Stimulated activated CD8-positive, alpha-beta memory T cell treated with anti-CD3 and anti-CD28 coated beads, Interleukin-15, amount 100 ng/mL, for 1 hour (primary cell): Measurements from ENCODE around the gene ECPAS.
"Not testable (repeated sequence)": the region's sequence is repeated elsewhere in the genome, so short reads cannot be mapped to it uniquely, and the experiment has no call there.

Experiments
- DNase-seq: peaks from one replicate; pipeline ENCODE4 v3.0.0-alpha.2; 2020; ENCODE audit warnings: low read depth

The ECPAS gene

DNA sequence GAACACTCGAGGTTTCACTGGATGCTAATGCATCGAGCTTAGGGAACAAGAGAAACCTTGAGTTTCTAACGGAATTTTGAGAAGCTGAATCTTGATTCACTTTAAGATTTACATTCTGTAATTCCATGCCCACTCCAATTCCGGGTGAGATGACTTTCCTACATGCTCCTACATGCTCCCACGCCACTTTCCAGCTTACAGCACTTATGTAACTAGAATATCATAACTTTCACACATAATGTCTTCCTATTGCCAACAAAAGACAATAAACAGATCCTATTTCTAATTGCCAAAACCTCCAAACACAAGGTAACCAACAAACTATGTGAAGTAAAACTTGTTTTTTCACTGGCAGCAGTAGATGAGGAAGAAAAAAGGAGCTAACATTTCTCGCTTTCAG is 72.9 kb downstream of the ECPAS start:
- no peak for DNase-seq

DNA sequence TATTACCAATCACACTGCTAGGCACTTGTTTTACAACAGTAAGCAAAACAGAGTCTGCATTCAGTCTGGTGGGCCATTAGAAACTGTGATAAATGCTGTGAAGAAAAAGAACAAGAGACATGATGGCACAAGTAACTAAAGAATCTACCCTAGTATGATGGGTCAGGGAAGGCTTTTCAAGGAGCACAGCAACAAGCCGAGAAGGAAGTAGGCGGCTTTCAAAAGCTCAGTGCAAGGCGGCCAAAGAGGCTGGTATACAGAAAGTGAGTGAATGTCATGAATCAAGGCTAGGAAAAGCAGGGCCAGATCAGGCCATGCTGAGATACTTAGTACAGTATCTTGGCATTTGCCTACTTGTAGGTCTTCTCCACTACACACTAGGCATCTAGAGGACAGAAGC is 76.4 kb downstream of the ECPAS start:
- no peak for DNase-seq

DNA sequence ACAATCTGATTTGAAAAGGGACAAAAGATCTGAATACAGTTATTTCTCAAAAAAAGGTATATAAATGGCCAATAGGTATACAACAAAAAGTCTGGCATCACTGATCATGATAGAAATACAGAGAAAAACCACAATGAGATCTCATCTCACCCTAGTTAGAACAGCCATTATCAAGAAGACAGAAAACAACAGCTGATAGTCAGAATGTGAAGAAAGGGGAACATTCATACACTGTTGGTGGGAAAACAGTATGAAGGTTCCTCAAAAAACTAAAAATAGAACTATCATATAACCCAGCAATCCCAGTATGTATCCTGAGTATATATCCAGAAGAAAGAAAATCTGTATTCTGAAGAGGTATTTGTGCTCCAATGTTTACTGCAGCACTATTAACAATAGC is 78.5 kb downstream of the ECPAS start:
- DNase-seq, result no peak

DNA sequence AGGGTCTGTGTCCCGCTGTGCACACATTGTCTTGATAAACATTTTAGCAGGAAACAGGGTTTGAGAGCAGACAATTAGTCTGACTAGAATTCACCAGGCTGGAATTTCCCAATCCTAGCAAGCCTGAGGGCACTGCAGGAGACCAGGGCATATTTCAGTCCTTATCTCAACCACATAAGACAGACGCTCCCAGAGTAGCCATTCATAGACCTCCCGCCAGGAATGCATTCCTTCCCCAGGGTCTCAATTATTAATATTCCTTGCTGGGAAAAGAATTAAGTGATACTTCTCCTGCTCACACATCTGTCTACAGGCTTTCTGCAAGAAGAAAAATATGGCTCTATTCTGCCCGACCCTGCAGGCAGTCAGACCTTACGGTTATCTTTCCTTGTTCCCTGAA is 82.7 kb downstream of the ECPAS start:
- not testable (repeated sequence) for DNase-seq

DNA sequence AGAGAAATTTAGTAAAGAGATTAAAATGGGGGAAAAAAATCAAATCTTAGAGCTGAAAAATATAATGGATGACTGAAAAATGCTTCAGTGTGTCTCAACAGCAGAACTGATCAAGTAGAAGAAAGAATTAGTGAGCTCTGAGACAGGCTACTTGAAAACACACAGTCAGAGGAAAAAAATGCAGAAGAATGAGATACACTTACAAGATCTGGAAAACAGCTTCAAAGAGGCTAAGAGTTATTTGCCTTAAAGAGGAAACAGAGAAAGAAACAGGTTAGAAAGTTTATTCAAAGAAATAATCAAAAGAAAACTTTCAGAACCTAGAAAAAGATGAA is 83.7 kb downstream of the ECPAS start:
- no peak for DNase-seq

DNA sequence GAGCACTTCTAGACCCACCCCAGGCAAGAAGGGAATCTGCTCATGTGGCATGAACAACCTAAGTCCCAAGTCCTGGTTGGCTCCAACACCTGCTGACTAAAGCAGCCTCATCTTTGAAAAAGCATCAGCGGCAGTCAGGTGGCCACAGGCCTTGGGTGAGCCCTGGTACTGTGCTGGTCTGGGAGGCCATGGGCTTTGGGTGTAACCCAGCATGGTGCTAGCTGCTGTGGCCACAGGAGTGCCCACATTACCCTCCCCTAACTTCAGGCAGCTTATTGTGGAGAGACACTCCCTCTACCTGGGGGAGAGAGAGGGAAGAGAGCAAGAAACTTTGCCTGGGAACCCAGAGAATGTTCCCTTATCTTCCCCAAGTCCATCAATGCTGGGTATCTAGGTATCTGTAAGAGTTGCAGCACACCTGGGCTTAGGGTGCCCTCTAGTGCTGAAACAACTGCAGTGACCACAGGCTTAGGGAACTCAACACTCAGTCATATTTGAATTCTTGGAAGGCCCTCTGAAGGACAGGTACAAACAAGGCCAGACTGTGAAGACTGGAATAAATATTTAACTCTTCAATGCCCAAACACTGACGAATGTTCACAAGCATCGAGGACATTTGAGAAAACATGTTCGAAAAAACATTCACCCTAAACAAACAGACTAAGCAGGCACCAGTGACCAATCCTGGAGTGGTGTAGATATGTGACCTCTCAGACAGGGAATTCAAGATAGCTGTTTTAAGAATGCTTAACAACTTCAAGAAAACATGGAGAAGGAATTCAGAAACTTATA is 84.2 kb downstream of the ECPAS start:
- DNase-seq, result no peak

DNA sequence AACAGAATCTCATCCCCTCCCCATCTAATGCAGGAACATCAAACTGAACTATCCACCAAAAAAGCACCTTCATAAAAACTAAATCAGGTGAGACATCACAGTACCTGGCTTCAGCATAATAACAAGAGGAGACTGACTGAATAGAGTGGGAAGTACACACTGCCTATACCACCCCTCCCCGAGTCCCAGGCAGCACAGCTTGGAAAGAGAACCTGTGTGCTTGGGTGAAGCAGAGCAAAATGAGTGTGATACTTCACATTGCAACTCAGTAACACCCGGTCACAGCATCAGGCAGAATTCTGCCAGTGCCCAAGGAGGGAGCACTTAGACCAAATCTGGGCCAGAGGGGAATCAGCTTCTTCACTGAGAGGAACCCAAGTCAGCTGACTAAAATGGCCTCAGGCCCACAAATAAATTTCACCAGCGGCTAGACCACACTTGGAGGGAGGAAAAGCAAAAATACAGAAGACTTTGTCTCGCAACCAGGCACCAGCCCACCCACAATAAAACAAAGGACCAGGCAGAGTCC is 84.9 kb downstream of the ECPAS start:
- DNase-seq, result no peak

DNA sequence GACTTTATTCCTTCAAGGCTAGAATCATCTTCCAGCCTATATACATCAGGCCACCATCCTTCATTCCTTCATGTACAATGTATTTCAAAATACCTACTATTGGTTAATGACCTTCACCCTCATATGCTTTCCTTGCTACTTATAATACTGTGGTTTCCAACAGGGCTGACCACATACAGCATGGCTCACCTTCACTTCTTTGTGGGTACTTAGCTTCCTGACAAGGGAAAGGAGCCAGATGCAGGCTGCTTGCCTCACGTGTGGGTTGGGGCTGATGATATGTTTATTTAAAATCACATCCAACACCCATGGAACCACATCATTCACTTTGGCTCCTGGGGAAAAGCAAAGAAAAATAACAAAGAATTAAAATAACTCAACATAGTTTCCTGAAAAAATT is 90.2 kb downstream of the ECPAS start:
- no peak for DNase-seq

DNA sequence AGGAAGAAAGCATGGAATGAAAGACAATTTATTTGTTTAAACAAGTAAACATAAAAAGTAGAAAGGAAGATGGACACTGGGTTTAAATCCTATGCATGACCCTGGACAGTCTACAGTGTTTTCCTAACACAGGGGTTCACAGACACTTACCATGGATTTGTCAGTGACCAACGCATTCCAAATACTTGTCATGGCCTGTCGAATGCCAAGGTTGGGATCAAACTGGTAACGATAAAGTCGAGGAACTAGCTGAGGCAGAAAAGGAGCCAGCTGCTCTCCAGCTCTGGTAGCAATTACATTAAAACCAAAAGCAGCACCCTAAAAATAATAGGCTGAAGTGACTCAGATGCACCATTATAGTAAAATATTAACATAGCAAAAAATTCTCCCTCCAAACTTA is 94.8 kb downstream of the ECPAS start:
- no peak for DNase-seq

DNA sequence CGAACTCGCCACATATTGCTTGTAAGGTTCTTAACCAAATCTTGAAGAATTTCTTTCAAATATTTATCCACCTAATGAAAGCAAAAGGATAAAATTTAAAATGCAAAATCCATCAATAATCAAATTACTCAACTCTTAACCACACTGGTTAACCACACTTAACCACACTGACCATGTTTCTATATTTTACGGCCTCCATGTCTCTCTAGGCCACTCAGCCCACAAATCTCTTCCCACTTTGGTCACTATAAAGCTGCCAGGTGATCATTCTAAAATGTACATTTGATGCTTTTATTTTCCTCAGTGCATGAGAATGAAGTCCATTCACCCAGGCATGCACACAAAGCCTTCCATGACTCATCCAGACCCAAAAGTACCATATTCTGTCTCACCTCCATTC is 97.8 kb downstream of the ECPAS start:
- DNase-seq, result no peak

DNA sequence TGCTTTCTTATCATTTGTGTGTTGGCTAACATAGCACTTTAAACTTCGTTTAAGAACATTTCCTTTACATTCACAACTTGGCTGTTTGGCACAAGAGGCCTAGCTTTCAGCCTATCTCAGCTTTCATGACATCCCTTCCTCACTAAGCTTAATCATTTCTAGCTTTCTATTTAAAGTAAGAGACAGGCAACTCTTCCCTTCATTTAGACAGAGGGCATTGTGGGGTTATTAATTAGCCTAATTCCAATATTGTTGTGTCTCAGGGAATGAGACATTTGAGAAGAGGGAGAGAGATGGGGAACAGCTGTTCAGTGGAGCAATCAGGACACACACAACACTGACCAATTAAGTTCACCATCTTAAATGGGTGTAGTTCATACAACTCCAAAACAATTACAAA is 103.2 kb downstream of the ECPAS start:
- no peak for DNase-seq

DNA sequence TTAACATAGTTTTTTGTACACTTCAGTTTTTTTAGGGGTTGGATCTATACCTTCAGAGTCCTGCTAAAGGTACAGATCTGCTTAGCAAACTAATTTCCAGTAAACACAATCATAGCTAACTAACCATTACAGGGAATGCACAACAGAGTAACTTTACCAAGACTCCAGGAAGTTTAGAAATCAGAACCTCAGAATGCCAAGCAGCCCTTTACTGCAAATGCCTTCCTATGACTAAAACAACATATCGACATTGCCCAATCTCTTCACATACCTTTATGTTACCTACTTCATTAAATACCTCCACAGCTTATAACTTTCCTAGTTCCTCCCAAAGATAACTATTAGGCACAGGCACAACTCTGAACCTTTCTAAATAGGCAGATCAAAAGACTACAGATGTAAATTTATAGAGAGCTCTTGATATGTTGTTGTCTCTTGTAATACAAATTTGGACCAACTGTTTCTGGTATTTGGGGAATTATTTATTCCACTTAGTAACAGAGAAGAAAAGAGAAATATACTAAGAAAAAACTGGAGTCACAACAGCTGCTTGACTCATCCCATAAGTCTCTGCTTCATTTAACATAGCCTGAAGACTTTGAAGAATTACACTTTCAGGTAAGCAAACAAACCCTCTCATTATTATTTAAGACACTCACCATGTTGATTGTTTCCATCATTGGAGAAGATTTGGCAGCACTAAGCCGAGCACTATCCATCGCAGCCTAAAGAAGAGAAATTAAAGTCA is 108.2 kb downstream of the ECPAS start:
- no peak for DNase-seq

DNA sequence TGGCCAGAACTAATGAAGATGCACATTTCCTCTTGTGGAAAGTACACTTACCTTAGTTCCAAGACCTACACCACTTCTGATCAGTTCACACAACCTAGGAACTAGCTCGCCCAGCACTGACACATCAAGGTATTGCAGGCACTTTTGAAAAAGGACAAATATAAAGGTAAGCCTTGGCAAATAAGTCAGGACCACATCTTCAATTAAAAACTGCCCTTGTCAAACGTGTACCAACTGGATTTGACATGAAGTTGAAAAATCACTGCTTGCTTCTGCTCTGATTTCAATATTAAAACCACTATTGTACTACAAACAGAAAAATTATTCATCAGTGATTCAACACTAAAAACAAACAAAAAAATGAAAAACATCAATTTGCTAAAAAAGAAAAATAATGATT is 109.1 kb downstream of the ECPAS start:
- DNase-seq, result no peak

DNA sequence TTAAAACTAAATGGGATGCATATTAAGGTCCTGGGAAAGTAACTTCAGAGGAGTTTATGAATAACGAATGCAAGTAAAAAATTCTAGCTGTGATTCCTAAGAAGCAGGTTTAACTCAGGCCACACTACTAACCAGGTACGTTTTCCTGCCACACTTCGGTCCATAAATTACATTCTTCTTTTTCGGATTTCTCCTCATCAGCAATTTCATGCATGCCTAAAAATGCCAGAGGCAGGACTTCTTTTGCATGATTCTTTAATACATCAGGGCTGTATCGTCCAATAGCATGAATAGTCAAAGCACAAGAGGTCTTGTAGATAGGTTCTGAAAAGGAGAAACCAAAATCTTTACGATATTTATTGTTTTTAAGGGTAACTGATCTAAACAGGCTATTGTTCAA is 111.9 kb downstream of the ECPAS start:
- DNase-seq, result no peak

DNA sequence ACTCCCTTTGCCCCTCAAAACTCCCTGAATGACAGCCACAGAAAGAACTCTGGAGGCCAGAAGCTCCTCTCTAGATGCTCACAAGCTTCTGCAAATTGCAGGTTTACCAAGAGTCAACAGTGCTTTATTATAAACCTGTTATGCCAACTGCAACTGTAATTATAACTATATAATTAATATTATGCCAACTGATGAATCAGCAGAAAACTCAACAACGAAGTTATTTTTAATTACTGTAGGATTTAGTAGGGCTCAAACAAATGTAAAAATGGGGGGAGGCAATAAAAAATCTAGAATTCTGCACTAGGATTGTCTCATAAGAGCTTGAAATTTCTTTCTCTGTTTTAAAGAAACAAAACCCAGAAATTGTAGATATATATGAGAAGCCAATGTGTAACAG is 117.2 kb downstream of the ECPAS start:
- DNase-seq, result no peak

DNA sequence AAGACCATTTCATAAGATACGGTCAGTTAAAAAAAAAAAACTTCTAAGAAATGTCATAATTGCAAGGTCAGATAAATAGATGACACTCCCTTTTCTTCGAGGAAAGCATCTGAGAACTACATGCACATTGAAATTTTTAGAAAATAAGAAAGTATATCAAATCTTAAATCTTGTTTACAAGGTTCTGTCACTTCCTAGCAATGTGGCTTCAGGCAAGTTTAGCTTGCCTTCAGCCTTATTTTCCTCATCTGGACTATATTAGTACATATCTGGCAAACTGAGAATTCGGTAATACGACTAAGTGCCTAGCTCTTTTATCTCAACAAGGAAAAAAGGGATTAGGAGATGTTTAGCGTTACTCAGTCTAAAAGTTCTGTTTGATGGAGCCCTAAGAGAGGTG is 121.7 kb downstream of the ECPAS start:
- no peak for DNase-seq

DNA sequence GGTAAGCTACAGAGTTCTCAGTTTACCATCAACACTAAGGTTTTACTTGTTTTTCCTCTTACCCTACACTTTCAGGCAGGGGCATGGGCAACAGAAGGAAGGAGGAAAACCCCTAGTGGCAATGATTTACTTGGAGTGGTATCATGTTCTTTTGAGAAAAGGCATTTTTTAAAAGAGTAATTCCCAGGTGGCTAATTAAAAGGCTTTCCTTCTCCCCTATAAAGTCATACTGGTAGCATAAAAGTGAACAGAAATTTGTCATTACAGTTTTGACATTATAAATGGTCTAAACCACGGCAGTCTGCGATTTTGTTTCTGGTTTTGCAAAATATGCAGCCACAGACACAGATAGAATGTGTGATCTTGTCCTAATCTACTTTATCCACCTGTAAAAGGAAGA is 123.3 kb downstream of the ECPAS start:
- DNase-seq, result no peak

DNA sequence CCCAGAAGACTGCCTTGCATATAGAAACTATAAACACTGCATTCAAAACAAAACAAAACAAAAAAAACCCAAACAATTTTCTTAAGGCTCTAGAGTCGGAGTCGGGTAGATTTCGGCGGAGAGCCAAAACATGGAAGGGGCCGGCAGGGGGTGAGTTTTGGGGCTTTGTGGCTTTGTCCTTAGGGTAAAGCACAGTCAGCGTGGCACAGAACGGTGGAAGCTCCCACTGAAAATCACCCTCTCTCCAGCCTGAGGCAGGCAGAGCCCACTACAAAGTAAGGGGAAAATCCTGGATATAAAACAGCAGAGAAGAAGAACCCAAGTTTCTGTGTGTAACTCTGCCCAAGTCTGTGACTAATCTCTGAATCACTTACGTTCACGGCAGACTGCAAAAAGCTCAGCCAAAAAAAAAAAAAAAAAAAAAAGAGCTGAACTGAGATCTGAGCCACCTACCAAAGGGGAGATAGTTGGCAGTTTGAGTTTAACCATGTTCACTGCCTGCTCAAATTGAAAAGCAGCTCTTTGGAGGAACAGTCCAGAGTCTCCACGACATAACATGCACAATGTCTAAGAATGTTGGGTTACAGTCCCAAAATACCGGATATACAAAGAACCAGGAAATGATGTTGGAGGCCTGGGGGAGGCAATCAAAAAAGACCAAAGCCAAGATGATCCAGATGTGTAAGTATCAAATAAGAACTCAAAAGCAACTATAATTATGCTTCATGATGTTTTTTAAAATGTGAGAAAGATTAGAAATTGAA is 127.5 kb downstream of the ECPAS start:
- DNase-seq, result no peak

DNA sequence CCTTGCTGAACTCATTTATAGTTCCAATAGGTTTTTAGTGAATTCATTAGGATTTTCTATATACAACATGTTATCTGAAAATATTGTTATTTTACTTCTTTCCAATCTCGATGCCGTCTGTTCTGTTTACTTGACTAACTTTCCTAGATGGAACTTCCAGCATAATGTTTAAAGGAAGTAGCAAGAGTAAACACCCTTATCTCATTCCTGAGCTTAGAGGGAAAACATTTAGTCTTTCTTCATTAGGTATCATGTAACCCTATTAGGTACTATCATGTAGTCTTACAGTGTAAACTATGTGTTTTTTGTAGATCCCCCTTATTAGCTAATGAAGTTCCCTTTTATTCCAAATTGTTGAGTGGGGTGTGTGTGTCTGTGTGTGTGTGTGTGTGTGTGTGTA is 131.6 kb downstream of the ECPAS start:
- no peak for DNase-seq

DNA sequence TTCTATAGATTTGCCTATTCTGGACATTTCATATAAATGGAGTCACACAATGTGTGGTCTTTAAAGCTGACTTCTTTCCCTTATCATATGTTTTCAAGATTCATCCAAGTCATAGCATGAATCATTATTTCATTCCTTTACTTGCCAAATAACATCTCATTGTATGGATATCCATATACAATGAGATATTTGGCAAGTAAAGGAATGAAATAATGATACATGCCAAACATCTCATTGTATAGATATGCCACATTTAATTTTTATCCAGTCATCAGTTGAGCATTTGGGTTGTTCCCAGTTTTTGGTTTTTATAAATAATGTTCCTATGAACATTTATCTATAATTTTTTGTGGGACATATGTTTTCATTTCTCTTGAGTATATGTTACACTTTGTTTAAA is 133.6 kb downstream of the ECPAS start:
- DNase-seq, result no peak

DNA sequence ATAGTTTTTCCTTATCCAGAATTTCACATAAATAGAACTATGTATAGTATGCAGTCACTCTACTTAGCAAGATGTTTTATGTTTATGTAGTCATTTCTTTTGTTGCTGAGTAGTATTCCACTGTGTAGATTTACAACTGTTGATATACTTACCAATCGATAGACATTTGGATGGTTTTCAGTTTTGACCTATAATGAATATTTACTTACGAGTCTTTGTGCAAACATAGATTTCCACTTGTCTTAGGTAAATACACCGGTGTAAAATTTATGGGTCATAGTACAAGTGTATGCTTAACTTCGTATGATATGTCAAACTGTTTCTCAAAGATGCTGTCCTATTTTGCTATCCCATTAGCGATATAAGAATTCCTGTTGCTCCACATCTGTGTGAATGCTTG is 134.4 kb downstream of the ECPAS start:
- DNase-seq, result no peak

DNA sequence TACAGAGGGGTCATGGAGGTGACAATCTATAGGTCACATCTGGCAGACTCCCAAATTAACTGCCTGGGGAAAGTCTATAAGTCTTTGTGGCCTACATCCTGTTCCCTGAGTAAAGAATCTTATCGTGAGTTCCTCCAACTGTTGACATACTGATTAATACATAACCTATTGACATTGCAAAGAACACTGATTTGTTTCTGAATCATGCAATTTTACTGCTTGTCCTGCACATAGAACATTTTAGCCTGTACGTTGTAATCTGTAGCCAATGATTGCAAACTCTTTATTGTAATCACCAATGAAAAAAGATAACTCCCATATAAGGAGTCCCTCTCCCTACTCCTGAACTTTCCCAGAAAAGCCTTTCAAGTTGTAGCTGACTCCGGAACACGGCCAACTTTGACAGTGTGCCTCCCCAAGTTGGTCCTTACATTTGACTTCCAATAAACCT is 135.3 kb downstream of the ECPAS start:
- DNase-seq, result no peak

DNA sequence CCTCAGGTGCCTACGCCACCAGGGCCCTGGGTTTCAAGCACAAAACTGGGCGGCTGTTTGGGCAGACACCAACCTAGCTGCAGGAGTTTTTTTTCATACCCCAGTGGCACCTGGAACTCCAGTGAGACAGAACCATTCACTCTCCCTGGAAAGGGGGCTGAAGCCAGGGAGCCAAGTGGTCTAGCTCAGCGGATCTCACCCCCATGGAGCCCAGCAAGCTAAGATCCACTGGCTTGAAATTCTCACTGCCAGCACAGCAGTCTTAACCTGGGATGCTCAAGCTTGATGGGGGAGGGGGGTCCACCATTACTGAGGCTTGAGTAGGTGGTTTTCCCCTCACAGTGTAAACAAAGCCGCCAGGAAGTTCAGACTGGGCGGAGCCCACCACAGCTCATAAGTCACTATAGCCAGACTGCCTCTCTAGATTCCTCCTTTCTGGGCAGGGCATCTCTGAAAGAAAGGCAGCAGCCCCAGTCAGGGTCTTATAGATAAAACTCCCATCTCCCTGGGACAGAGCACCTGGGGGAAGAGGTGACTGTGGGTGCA is 149.8 kb downstream of the ECPAS start:
- DNase-seq, result not testable (repeated sequence)
